ENCODE results near the gene ELAVL1.

DNA sequence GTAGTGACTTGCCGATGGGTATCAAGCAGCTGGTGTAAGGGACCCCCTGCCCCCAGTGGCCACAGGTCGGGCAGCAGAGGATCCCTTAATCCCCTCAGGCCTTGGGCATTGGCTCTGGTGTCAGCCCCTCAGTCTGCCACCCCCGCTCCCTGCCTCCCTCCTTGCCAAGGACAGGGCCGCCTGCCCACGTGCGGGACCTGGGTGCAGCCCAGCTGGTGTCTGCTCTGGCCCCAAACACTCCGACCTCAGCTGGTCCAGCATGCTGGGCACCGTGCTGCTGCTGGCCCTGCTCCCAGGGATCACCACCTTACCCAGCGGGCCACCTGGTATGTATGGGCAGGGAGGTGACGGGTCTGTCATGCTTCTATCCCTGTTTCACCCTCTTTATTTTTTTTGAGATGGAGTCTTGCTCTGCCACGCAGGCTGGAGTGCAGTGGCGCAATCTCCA is 90.8 kb downstream of the ELAVL1 start, which contains the start of gene TGFBR3L:
- TF ChIP-seq, protein P1, sequence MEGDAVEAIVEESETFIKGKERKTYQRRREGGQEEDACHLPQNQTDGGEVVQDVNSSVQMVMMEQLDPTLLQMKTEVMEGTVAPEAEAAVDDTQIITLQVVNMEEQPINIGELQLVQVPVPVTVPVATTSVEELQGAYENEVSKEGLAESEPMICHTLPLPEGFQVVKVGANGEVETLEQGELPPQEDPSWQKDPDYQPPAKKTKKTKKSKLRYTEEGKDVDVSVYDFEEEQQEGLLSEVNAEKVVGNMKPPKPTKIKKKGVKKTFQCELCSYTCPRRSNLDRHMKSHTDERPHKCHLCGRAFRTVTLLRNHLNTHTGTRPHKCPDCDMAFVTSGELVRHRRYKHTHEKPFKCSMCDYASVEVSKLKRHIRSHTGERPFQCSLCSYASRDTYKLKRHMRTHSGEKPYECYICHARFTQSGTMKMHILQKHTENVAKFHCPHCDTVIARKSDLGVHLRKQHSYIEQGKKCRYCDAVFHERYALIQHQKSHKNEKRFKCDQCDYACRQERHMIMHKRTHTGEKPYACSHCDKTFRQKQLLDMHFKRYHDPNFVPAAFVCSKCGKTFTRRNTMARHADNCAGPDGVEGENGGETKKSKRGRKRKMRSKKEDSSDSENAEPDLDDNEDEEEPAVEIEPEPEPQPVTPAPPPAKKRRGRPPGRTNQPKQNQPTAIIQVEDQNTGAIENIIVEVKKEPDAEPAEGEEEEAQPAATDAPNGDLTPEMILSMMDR (IDR thresholded peaks at IDR 0.05) = no peak
- no peak for TF ChIP-seq POLR2A (IDR thresholded peaks at IDR 0.05)

All from adrenal gland (tissue), 5 donors.